Omental fat pad (tissue), 4 donors: Measurements from ENCODE around the gene PCDHGA9. TPM values are rescaled to one million over a fixed set of nuclear protein-coding genes. Genes with fewer than 3 reads are reported as not detected.

ENCODE experiments used
- ATAC-seq: fragments of 150-250 bp; one replicate; pipeline ENCODE4 v1.9.1; 2016; ENCODE audit warnings: mild to moderate bottlenecking, moderate library complexity; ENCODE audit not compliant: low FRiP score
- DNase-seq: peaks from one replicate; pipeline ENCODE4 v3.0.0-alpha.2; 2019; ENCODE audit warnings: low spot score
- total RNA-seq, 4 donors: library from RNA; depleted of rRNA; stranded (reverse); fragments of >200 nt; gene quantifications; one replicate each; pipeline ENCODE4 v1.1.0, GENCODE V29; 2016
- TF ChIP-seq, protein P1 (sequence below), 3 donors: fragments of 450-650 bp; IDR thresholded peaks; one replicate each; pipeline ENCODE4 v1.5.1; 2016 to 2017; ENCODE audit warnings: antibody characterized with exemption in 3 of 3, mild to moderate bottlenecking in 3 of 3, moderate library complexity in 2 of 3

Gene PCDHGA9
- total RNA-seq, 4 donors from 2014 or later = 5.0 to 14.8 (median 7.3) TPM

DNA sequence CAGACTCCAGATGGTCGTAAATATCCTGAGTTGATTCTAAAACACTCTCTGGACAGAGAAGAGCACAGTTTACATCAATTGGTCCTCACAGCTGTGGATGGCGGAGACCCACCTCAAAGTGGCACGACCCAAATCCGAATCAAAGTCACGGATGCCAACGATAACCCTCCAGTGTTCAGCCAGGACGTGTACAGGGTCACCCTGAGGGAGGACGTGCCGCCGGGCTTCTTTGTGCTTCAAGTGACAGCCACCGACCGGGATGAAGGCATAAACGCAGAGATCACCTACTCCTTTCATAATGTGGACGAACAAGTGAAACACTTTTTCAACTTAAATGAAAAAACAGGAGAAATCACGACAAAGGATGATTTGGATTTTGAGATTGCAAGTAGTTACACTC is 41.9 kb upstream of the PCDHGA9 start:
- TF ChIP-seq, protein P1, sequence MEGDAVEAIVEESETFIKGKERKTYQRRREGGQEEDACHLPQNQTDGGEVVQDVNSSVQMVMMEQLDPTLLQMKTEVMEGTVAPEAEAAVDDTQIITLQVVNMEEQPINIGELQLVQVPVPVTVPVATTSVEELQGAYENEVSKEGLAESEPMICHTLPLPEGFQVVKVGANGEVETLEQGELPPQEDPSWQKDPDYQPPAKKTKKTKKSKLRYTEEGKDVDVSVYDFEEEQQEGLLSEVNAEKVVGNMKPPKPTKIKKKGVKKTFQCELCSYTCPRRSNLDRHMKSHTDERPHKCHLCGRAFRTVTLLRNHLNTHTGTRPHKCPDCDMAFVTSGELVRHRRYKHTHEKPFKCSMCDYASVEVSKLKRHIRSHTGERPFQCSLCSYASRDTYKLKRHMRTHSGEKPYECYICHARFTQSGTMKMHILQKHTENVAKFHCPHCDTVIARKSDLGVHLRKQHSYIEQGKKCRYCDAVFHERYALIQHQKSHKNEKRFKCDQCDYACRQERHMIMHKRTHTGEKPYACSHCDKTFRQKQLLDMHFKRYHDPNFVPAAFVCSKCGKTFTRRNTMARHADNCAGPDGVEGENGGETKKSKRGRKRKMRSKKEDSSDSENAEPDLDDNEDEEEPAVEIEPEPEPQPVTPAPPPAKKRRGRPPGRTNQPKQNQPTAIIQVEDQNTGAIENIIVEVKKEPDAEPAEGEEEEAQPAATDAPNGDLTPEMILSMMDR (IDR thresholded peaks at IDR 0.05) = no peak
- no peak for ATAC-seq
- DNase-seq = no peak

DNA sequence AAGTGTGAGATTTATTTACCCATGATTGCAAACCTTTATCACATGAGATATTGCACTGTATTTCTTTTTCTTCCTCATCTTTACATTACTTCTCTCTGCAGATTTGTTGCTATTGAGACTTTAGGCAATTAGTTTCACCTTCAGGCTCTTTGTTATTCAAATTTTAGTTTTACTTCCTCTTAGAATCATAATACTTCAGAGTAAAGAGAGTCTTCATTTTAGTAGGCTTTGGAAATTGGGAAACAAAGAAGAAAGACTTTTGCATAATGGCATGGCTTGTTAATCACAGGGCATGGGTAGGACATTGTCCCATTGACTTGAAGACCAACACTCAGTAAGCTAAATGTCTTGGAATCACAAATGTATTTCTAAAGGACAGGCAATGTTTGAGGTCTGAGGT is 39.9 kb upstream of the PCDHGA9 start:
- no peak for ATAC-seq
- no peak for DNase-seq
- TF ChIP-seq, protein P1 (IDR thresholded peaks at IDR 0.05) = no peak

DNA sequence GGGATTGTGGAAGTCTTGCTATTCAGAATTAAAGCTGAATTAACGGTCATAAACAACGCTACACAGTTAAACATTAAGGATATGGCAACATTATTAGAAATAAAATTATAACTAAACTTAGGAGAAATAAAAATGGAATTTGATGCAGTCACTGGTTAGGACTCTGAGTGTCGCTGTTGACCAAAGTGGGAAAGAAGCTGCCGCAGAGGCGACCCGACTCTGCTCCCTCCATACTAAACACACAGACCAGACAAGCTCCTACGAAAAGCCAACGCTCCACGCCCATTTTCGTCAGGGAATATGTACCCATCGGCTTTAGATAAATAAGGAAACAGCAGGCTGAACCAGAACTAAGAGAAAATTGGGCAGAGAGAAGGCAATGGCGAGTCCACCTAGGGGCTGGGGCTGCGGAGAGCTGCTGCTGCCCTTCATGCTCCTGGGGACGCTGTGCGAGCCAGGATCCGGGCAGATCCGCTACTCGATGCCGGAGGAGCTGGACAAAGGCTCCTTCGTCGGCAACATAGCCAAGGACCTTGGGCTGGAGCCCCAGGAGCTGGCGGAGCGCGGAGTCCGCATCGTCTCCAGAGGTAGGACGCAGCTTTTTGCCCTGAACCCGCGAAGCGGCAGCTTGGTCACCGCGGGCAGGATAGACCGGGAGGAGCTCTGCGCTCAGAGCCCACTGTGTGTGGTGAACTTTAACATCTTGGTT is 38.5 kb upstream of the PCDHGA9 start, which contains the start of gene PCDHGA5:
Gene PCDHGA5 (plus strand): TSS at position 211 of the 709 bp plus-strand sequence. CDS start 169 bp downstream, at position 380.
- DNase-seq (no peak), ATAC-seq (no peak)
- TF ChIP-seq, protein P1 (IDR thresholded peaks at IDR 0.05) = no peak

DNA sequence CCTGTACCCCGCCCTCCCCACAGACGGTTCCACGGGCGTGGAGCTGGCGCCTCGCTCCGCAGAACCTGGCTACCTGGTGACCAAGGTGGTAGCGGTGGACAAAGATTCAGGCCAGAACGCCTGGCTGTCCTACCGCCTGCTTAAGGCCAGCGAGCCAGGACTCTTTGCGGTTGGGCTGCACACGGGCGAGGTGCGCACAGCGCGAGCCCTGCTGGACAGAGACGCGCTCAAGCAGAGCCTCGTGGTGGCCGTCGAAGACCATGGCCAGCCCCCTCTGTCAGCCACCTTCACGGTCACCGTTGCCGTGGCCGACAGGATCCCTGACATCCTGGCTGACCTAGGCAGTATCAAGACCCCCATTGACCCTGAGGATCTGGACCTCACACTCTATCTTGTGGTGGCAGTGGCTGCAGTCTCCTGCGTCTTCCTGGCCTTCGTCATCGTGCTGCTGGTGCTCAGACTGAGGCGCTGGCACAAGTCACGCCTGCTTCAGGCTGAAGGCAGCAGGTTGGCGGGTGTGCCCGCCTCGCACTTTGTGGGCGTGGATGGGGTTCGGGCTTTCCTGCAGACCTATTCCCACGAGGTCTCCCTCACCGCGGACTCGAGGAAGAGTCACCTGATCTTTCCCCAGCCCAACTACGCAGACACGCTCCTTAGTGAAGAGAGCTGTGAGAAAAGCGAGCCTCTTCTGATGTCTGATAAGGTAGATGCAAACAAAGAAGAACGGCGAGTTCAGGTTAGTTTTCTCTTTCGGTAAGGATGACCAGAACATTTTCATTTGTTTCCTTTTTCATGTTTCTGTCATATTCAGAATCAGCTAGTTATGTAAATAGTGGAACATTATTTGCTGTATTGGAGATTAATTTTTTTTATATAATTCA is 36.3 kb upstream of the PCDHGA9 start:
- TF ChIP-seq, protein P1 (IDR thresholded peaks at IDR 0.05) = no peak
- no peak for ATAC-seq
- DNase-seq = no peak

DNA sequence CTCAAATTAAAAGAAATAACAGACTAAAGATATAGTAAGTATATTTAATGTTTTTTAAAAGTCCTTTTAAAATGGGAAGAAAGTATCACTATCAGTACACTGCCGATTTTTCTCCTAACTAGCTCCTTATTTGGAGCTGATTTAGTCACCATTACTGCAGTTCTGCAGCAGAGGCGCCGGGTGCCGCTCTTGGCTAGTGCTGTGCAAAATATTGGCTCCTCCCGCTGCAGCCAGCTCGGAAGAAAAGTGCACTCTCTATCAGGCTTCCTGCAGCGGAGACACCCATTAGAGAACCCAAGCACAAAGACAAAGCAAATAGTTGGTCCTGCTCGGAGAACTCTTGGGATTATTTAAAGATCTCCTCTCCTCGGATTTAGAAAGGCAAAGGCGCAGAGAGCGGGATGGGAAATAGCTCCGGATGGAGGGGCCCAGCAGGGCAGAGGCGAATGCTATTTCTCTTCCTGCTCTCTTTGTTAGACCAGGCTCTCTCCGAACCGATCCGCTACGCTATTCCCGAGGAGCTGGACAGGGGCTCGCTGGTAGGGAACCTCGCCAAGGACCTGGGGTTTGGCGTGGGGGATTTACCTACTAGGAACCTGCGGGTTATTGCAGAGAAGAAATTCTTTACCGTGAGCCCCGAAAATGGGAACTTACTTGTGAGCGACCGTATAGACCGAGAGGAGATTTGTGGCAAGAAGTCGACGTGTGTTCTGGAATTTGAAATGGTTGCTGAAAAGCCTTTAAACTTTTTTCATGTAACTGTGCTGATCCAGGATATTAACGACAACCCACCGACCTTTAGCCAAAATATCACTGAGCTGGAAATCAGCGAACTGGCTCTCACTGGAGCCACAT is 32.4 kb upstream of the PCDHGA9 start, which contains the start of gene PCDHGB3:
Gene PCDHGB3 (plus strand): TSS at position 249 of the 855 bp plus-strand sequence. CDS start 153 bp downstream, at position 402.
- no peak for ATAC-seq
- TF ChIP-seq, protein P1 (IDR thresholded peaks at IDR 0.05) = no peak
- DNase-seq = no peak
